ENCODE results near the gene NT5DC1.

- TF ChIP-seq, protein P1, sequence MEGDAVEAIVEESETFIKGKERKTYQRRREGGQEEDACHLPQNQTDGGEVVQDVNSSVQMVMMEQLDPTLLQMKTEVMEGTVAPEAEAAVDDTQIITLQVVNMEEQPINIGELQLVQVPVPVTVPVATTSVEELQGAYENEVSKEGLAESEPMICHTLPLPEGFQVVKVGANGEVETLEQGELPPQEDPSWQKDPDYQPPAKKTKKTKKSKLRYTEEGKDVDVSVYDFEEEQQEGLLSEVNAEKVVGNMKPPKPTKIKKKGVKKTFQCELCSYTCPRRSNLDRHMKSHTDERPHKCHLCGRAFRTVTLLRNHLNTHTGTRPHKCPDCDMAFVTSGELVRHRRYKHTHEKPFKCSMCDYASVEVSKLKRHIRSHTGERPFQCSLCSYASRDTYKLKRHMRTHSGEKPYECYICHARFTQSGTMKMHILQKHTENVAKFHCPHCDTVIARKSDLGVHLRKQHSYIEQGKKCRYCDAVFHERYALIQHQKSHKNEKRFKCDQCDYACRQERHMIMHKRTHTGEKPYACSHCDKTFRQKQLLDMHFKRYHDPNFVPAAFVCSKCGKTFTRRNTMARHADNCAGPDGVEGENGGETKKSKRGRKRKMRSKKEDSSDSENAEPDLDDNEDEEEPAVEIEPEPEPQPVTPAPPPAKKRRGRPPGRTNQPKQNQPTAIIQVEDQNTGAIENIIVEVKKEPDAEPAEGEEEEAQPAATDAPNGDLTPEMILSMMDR (IDR thresholded peaks at IDR 0.05) = no peak
- TF ChIP-seq GABPA (IDR thresholded peaks at IDR 0.05; ENCODE audit: low read depth) (no peak), POLR2AphosphoS5 (IDR thresholded peaks at IDR 0.05; ENCODE audit: low read depth, low read length) (no peak), CHD2 (IDR thresholded peaks at IDR 0.05; ENCODE audit: low read length, partially characterized antibody) (no peak)
Observed at GRCh38 chr6:116205281-116205680, 104.6 kb downstream of the NT5DC1 start.
